HG02852 (cell line): ENCODE results near the gene MUC4.
"Not testable (repeated sequence)": the region's sequence is repeated elsewhere in the genome, so short reads cannot be mapped to it uniquely, and the experiment has no call there.

Experiments
- ATAC-seq: cut with Tn5 transposase; IDR thresholded peaks from one replicate; pipeline ENCODE4 v1.9.1; 2021; ENCODE audit warnings: mild to moderate bottlenecking, moderate library complexity; ENCODE audit not compliant: unreplicated experiment

Gene MUC4

DNA sequence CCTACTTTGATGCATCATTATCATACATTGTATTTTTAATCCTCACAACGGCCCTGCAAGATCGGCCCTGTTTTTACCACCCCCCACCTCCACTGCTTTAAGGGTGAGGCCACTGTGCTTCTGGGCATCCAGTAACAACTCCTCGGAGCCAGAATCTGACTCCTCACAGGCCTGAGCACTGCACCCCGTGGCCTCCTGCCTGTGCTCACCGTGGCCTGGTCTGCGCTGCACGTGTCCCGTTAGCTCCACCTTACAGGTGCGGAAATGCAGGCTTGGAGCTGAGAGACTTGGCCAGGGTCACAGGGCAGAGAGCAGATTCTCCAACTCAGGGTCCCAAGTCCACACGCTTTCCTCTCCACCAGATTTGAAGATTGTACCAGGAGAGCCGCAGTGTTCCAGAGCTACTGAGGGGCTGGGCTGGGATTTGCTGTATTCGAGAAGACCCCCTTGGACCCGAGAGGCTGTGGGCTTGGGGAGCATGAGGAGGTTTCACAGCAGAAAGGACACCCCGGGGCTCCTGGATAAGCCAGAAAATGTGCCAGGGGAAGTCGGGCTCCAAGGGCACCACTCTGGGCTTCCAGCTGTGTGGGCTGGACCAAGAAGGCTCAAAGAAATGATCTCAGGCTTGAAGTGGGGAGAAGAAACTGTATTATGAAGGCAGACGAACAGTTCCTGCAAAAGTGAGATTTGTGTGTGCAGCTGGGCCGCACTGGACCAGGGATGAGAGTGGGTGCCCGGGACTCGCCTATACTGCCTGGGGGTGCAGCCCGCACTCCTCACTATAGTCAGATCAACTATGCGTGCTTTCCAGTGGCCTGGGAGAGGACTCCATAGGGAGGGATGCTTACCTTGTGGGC, 89.4 kb downstream of the MUC4 start:
- ATAC-seq: not testable (repeated sequence)

GRCh38 chr3:195720831-195721506, 90.8 kb downstream of the MUC4 start, which contains the start of gene MUC20:
Gene MUC20, plus strand, starts transcription at chr3:195720978. Its CDS starts 30 bp downstream, at chr3:195721008.
- not testable (repeated sequence) for ATAC-seq

DNA sequence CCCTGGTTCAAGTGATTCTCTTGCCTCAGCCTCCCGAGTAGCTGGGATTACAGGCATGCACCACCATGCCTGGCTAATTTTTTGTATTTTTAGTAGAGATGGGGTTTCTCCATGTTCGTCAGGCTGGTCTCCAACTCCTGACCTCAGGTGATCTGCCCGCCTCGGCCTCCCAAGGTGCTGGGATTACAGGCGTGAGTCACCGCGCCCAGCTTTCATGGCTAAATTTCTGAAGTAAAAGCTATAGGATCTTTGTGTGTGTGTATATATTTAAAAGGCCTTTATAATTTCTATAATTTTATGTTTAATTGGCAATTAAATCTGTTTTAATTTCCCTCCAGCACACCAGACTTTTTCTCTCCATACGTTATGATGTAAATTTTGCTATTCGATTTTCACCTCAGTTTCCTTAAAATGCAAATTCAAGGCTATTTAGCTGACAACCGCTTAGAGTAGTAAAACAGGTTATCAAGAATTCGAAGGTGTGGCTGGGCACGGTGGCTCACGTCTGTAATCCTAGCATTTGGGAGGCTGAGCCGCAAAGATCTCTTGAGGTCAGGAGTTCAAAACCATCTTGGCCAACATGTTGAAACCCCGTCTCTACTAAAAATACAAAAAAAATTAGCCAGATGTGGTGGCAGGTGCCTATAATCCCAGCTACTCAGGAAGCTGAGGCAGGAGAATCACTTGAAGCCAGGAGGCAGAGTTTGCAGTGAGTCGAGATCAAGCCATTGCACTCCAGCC, 92.0 kb downstream of the MUC4 start:
- ATAC-seq: not testable (repeated sequence)

DNA sequence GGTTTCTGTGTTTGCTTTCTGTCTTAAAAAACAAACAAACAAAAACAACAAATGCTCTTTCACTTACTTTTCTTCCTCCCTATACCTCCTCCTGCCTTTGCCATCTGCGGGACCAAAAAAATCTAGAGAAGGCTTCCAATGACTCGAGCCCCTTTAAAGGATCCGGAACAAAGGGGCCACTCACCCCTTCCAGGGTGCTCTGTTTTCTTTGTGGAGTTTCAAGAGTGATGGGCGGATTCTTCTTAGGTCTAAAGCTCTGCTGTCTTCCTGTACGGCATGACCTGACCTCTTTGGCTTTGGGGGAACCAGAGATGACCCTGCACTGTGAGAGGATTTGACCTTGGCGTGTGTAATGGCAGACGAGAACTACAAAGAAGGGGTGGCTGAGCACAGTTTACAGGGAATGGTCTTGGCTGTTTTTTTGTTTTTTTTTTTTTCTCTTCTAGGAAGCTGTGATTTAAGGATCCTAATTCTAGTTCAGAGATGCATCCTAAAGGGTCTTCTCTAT, 93.2 kb downstream of the MUC4 start:
- no peak for ATAC-seq

GRCh38 chr3:195717852-195718476, 93.8 kb downstream of the MUC4 start:
- ATAC-seq: no peak

DNA sequence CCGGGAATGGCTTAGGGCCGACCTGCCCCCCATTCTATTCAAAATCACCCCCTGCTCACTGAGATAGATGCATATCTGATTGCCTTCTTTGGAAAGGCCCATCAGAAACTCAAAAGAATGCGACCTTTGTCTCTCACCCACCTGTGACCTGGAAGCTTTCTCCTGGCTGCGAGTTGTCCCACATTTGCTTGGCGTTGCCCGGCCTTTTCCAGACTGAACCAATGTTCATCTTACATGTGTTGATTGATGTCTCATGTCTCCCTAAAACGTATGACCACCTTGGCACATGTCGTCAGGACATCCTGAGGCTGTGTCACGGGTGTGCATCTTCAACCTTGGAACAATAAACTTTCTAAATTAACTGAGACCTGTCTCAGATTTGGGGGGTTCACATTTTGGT, 94.3 kb downstream of the MUC4 start:
- ATAC-seq: no peak

GRCh38 chr3:195715583-195716266, 96.0 kb downstream of the MUC4 start:
- no peak for ATAC-seq

- no peak for ATAC-seq
Observed at GRCh38 chr3:195715134-195715533, 96.6 kb downstream of the MUC4 start.

- ATAC-seq: no peak
Observed at GRCh38 chr3:195714380-195715011, 97.2 kb downstream of the MUC4 start.

GRCh38 chr3:195713150-195713549, 98.6 kb downstream of the MUC4 start:
- ATAC-seq: not testable (repeated sequence)

- ATAC-seq: not testable (repeated sequence)
Observed at GRCh38 chr3:195712535-195712910, 99.2 kb downstream of the MUC4 start.

DNA sequence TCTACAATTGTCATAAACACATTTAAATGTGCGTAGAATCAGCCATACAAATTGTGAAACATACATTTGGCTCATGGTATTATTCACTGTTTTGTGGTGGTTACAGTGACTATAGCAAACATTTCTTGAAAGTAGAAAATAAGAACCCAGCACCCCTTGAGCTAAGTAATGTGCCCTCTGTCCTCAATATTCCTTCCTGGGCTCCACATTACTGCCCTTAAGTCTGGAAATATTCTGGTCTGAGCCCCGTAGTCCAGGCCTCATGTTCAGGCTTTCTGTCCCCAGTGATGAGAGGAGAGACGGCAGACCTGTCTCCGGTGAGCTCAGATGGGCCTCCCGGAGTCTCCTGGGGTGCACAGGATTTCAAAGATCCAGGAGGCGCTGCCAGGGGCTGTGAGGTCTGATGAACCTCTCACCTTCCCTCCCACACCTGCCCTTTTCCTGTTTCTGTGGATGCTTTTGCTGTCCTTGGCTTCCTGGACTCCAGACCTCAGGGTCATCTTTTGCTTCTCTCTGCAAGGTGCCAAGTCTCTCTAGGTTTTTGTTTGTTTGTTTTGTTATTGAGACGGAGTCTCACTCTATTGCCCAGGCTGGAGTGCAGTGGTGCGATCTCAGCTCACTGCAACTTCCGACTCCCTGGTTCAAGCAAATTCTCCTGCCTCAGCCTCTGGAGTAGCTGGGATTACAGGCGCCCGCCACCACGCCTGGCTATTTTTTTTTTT, 99.8 kb downstream of the MUC4 start:
- no peak for ATAC-seq

- ATAC-seq: not testable (repeated sequence)
Observed at GRCh38 chr3:195711091-195711812, 100.5 kb downstream of the MUC4 start.

DNA sequence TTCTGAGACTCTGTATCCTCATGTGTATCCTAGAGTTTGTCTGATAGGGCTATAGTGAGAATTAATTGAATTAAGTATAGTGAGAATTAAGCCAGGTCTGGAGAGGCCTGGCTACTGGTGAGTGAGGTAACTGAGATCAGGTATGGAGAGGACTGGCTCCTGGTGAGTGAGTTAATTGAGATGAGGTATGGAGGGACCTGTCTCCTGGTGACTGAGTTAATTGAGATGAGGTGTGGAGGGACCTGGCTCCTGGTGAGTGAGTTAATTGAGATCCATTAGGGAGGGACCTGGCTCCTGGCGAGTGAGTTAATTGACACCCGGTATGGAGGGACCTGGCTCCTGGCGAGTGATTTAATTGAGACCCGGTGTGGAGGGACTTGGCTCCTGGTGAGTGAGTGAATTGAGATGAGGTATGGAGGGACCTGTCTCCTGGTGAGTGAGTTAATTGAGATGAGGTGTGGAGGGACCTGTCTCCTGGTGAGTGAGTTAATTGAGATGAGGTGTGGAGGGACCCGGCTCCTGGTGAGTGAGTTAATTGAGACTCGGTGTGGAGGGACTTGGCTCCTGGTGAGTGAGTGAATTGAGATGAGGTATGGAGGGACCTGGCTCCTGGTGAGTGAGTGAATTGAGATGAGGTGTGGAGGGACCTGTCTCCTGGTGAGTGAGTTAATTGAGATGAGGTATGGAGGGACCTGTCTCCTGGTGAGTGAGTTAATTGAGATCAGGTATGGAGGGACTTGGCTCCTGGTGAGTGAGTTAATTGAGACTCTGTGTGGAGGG, 101.4 kb downstream of the MUC4 start:
- ATAC-seq: not testable (repeated sequence)

GRCh38 chr3:195709676-195710085, 102.0 kb downstream of the MUC4 start:
- ATAC-seq: no peak

GRCh38 chr3:195708626-195709481, 102.9 kb downstream of the MUC4 start:
- ATAC-seq: no peak

- ATAC-seq: no peak
Observed at GRCh38 chr3:195708061-195708460, 103.7 kb downstream of the MUC4 start.
